Tibial nerve (tissue), 3 donors: ENCODE measurements around the gene SH3BP1.

ENCODE experiments used
- CTCF ChIP-seq, 5 experiments: fragments of 200-600 bp in 3 of 5; fragments of 450-650 bp in 2 of 5; sonication (generic) in 3 of 5; IDR thresholded peaks; one replicate each; pipeline ENCODE4 v1.5.1; 2016 to 2019; ENCODE audit warnings: antibody characterized with exemption in 5 of 5, mild to moderate bottlenecking in 3 of 5, moderate library complexity in 2 of 5
- POLR2A ChIP-seq, 2 donors: fragments of 450-650 bp; IDR thresholded peaks; one replicate each; pipeline ENCODE4 v1.6.1; 2017; ENCODE audit warnings: antibody characterized with exemption in 2 of 2, mild to moderate bottlenecking in 2 of 2, moderate library complexity in 2 of 2

- TF ChIP-seq CTCF (IDR thresholded peaks at IDR 0.05) (no peak), POLR2A (IDR thresholded peaks at IDR 0.05) (no peak)
Measured at GRCh38 chr22:37663521-37664140, 24.2 kb downstream of the SH3BP1 start.
